Liver (tissue), 9 donors: Measurements from ENCODE around the gene RMND5A. TPM values are rescaled to one million over a fixed set of nuclear protein-coding genes. Genes with fewer than 3 reads are reported as not detected.
A peak's percentile ranks its signal among the peaks of the same experiment; 100 is the strongest.

ENCODE experiments used
- DNase-seq: peaks from one replicate; pipeline ENCODE4 v3.0.0-alpha.2; 2017; ENCODE audit warnings: low spot score
- H3K27ac ChIP-seq, 2 donors: one replicate each; pipeline ENCODE4 v1.7.0; 2013; ENCODE audit warnings: inconsistent platforms in 2 of 2, low read length in 2 of 2, control low read depth in 1 of 2, low read depth in 1 of 2, mild to moderate bottlenecking in 1 of 2
- H3K27me3 ChIP-seq, 4 donors: one replicate each; pipeline versions ENCODE4 v1.6.1 to v1.7.0; 2013; ENCODE audit warnings: low read length in 3 of 4, inconsistent platforms in 1 of 4, mild to moderate bottlenecking in 1 of 4, moderate library complexity in 1 of 4; ENCODE audit not compliant: control insufficient read depth in 4 of 4, insufficient read depth in 4 of 4
- H3K36me3 ChIP-seq, 4 donors: one replicate each; pipeline versions ENCODE4 v1.6.1 to v1.7.0; 2013; ENCODE audit warnings: low read length in 3 of 4, mild to moderate bottlenecking in 3 of 4, low read depth in 1 of 4, moderate library complexity in 1 of 4; ENCODE audit not compliant: control insufficient read depth in 4 of 4, insufficient read depth in 3 of 4
- H3K4me1 ChIP-seq, 4 donors: one replicate each; pipeline versions ENCODE4 v1.6.1 to v1.7.0; 2013; ENCODE audit warnings: low read length in 3 of 4, mild to moderate bottlenecking in 3 of 4, moderate library complexity in 1 of 4; ENCODE audit not compliant: control insufficient read depth in 4 of 4, insufficient read depth in 4 of 4
- H3K4me3 ChIP-seq, 3 donors: one replicate each; pipeline versions ENCODE4 v1.6.1 to v1.7.0; 2013; ENCODE audit warnings: low read length in 3 of 3, control low read depth in 1 of 3, low read depth in 1 of 3, mild to moderate bottlenecking in 1 of 3
- H3K9ac ChIP-seq, 2 donors: one replicate each; pipeline ENCODE4 v1.7.0; 2013; ENCODE audit warnings: low read length in 2 of 2, mild to moderate bottlenecking in 2 of 2, moderate library complexity in 2 of 2, control low read depth in 1 of 2, low read depth in 1 of 2
- H3K9me3 ChIP-seq, 4 donors: one replicate each; pipeline versions ENCODE4 v1.6.1 to v1.7.0; 2013; ENCODE audit warnings: low read length in 3 of 4; ENCODE audit not compliant: control insufficient read depth in 4 of 4
- EGR1 ChIP-seq, 2 donors: IDR thresholded peaks; 2 replicates each; pipeline ENCODE4 v1.6.1; 2016 to 2018; ENCODE audit warnings: antibody characterized with exemption in 2 of 2, low read depth in 2 of 2
- FOXA1 ChIP-seq: IDR thresholded peaks from 2 replicates; pipeline ENCODE4 v1.6.1; 2016; ENCODE audit warnings: antibody characterized with exemption
- FOXA2 ChIP-seq: IDR thresholded peaks from 2 replicates; pipeline ENCODE4 v1.6.1; 2016; ENCODE audit warnings: antibody characterized with exemption
- GABPA ChIP-seq, 2 donors: IDR thresholded peaks in 1 of 2; conservative IDR thresholded peaks in 1 of 2; 2 replicates each; pipeline ENCODE4 v1.6.1; 2016; ENCODE audit warnings: antibody characterized with exemption in 2 of 2, mild to moderate bottlenecking in 1 of 2, moderate library complexity in 1 of 2
- HNF4A ChIP-seq, 2 donors: conservative IDR thresholded peaks; 2 replicates each; pipeline ENCODE4 v1.6.1; 2016; ENCODE audit warnings: antibody characterized with exemption in 2 of 2, mild to moderate bottlenecking in 2 of 2
- HNF4G ChIP-seq: IDR thresholded peaks from 2 replicates; pipeline ENCODE4 v1.6.1; 2016; ENCODE audit warnings: antibody characterized with exemption
- JUND ChIP-seq, 2 donors: IDR thresholded peaks; 2 replicates each; pipeline ENCODE4 v1.6.1; 2016; ENCODE audit warnings: antibody characterized with exemption in 2 of 2
- NR2F2 ChIP-seq: IDR thresholded peaks from 2 replicates; pipeline ENCODE4 v1.6.1; 2016; ENCODE audit warnings: antibody characterized with exemption
- RAD21 ChIP-seq, 2 donors: IDR thresholded peaks; 2 replicates each; pipeline ENCODE4 v1.6.1; 2016; ENCODE audit warnings: antibody characterized with exemption in 2 of 2, mild to moderate bottlenecking in 2 of 2
- RXRA ChIP-seq, 2 donors: IDR thresholded peaks; 2 replicates each; pipeline ENCODE4 v1.6.1; 2017 to 2018; ENCODE audit warnings: antibody characterized with exemption in 2 of 2, mild to moderate bottlenecking in 1 of 2
- SP1 ChIP-seq: IDR thresholded peaks from 2 replicates; pipeline ENCODE4 v1.6.1; 2018; ENCODE audit warnings: antibody characterized with exemption, mild to moderate bottlenecking
- TAF1 ChIP-seq: conservative IDR thresholded peaks from 2 replicates; pipeline ENCODE4 v1.6.1; 2016; ENCODE audit warnings: antibody characterized with exemption, mild to moderate bottlenecking
- YY1 ChIP-seq: IDR thresholded peaks from 2 replicates; pipeline ENCODE4 v1.6.1; 2016; ENCODE audit warnings: antibody characterized with exemption, mild to moderate bottlenecking
- WGBS: extraction: QIAGEN DNeasy Blood & Tissue Kit; methylation state at CpG from one replicate; pipeline ENCODE4 v1.1.7; 2013; 5-methylcytosine and 5-hydroxymethylcytosine counted together
- polyA plus RNA-seq, 2 donors: library from polyadenylated mRNA; stranded (reverse) in 1 of 2; unstranded in 1 of 2; fragments of 200-250 nt in 1 of 2; fragments of >200 nt in 1 of 2; fragmentation: Nextera tagmentation in 1 of 2; extraction: Ambion mirVana in 1 of 2; gene quantifications; one replicate each; pipeline versions ENCODE4 v1.2.1 to v1.2.3, GENCODE V29; 2013 to 2015
- total RNA-seq, 2 donors: library from RNA; depleted of rRNA; stranded (reverse); fragments of >200 nt; gene quantifications; one replicate each; pipeline ENCODE4 v1.2.3, GENCODE V29; 2014
- TF ChIP-seq, protein P1 (sequence below): IDR thresholded peaks from 2 replicates; pipeline ENCODE4 v1.6.1; 2016; ENCODE audit warnings: antibody characterized with exemption, mild to moderate bottlenecking
- TF ChIP-seq, protein P2 (sequence below): IDR thresholded peaks from 2 replicates; pipeline ENCODE4 v1.6.1; 2016; ENCODE audit warnings: antibody characterized with exemption
- TF ChIP-seq, protein P3 (sequence below): IDR thresholded peaks from 2 replicates; pipeline ENCODE4 v1.6.1; 2016; ENCODE audit warnings: antibody characterized with exemption
- TF ChIP-seq, protein P4 (sequence below): IDR thresholded peaks from 2 replicates; pipeline ENCODE4 v1.6.1; 2016; ENCODE audit warnings: antibody characterized with exemption
- TF ChIP-seq, protein P5 (sequence below): fragments of 150-350 bp; IDR thresholded peaks from 2 replicates; pipeline ENCODE4 v1.5.1; 2017; ENCODE audit warnings: improper control_type of control experiment, low read depth, low read length; ENCODE audit not compliant: missing input control
- donor health status: healthy.
- donor health status: healthy.
- donor health status: healthy.
- donor health status: healthy.
- donor health status: healthy.

Gene RMND5A
- total and polyA plus RNA-seq, 4 donors, result 8.8 to 74.5 (median 29.2) TPM

DNA sequence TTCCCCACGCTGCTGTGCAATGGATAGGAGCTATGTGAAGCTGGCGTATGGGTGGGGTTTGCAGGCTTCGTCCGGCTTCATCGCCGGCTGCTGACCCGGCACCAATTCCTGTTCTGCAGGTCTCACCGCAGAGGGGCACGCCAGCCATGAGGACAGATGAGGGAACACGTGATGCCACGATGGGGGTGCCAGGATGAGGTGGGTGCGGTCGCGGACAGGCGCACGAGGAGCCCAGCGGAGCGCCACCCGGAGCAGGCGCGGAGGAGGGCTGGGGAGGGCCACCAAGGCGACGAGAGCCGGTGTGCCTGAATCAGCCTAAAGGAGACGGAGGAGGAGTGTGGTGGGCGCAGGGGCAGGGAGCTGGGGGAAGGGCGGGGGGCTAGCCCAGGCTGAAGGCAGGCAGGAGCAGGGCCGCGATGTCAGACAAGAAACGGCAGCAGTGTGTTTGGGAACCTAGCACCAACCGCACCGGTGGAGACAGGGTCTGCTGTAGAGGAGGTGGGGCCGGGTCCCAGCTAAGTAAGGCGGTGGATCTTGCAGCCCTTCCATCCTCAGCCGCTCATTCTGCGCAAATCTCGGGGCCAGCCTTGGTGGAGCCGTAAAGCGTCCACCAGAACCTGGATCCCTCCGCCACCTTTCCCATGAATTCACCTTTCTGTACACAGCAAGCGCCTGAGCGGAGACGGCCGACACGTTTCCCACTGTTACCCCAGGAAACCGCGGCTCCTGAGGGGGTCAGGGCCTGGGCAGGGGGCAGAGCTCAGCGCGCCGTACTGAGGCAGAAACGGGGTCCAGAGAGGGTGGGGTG, 87.6 kb downstream of the RMND5A start:
- TF ChIP-seq, protein P1, sequence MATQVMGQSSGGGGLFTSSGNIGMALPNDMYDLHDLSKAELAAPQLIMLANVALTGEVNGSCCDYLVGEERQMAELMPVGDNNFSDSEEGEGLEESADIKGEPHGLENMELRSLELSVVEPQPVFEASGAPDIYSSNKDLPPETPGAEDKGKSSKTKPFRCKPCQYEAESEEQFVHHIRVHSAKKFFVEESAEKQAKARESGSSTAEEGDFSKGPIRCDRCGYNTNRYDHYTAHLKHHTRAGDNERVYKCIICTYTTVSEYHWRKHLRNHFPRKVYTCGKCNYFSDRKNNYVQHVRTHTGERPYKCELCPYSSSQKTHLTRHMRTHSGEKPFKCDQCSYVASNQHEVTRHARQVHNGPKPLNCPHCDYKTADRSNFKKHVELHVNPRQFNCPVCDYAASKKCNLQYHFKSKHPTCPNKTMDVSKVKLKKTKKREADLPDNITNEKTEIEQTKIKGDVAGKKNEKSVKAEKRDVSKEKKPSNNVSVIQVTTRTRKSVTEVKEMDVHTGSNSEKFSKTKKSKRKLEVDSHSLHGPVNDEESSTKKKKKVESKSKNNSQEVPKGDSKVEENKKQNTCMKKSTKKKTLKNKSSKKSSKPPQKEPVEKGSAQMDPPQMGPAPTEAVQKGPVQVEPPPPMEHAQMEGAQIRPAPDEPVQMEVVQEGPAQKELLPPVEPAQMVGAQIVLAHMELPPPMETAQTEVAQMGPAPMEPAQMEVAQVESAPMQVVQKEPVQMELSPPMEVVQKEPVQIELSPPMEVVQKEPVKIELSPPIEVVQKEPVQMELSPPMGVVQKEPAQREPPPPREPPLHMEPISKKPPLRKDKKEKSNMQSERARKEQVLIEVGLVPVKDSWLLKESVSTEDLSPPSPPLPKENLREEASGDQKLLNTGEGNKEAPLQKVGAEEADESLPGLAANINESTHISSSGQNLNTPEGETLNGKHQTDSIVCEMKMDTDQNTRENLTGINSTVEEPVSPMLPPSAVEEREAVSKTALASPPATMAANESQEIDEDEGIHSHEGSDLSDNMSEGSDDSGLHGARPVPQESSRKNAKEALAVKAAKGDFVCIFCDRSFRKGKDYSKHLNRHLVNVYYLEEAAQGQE, result no peak
- TF ChIP-seq EGR1 (IDR thresholded peaks at IDR 0.05; ENCODE audit: low read depth in 2 of 2) (no peak), RAD21 (IDR thresholded peaks at IDR 0.05) (no peak), NR2F2 (no peak), SP1 (no peak), TAF1 (no peak), JUND (IDR thresholded peaks at IDR 0.05) (no peak), GABPA (IDR thresholded peaks at IDR 0.05 in 1 of 2, conservative IDR thresholded peaks at IDR 0.05 in 1 of 2) (no peak), FOXA1 (no peak), YY1 (no peak), HNF4A (conservative IDR thresholded peaks at IDR 0.05) (no peak), HNF4G (no peak)
- TF ChIP-seq, protein P2, sequence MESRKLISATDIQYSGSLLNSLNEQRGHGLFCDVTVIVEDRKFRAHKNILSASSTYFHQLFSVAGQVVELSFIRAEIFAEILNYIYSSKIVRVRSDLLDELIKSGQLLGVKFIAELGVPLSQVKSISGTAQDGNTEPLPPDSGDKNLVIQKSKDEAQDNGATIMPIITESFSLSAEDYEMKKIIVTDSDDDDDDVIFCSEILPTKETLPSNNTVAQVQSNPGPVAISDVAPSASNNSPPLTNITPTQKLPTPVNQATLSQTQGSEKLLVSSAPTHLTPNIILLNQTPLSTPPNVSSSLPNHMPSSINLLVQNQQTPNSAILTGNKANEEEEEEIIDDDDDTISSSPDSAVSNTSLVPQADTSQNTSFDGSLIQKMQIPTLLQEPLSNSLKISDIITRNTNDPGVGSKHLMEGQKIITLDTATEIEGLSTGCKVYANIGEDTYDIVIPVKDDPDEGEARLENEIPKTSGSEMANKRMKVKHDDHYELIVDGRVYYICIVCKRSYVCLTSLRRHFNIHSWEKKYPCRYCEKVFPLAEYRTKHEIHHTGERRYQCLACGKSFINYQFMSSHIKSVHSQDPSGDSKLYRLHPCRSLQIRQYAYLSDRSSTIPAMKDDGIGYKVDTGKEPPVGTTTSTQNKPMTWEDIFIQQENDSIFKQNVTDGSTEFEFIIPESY, result no peak
- TF ChIP-seq, protein P3, sequence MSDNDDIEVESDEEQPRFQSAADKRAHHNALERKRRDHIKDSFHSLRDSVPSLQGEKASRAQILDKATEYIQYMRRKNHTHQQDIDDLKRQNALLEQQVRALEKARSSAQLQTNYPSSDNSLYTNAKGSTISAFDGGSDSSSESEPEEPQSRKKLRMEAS, result no peak
- TF ChIP-seq, protein P4, sequence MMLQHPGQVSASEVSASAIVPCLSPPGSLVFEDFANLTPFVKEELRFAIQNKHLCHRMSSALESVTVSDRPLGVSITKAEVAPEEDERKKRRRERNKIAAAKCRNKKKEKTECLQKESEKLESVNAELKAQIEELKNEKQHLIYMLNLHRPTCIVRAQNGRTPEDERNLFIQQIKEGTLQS, result no peak
- Histone ChIP-seq H3K9me3 (no peaks in the 10 kb centered on the region), H3K4me1 (peaks cover 6 to 25% (median 16%) of the 10 kb centered on the region in 4 donors), H3K27me3 (no peaks in the 10 kb centered on the region), H3K27ac (no peak overlapping the region), H3K36me3 (no peaks in the 10 kb centered on the region), H3K4me3 (peak overlapping the region; percentile 37 to 63 (median 55)), H3K9ac (no peak overlapping the region)
- WGBS, result 2% methylated on average over 51 of the region's 51 CpGs
- no peak for DNase-seq

DNA sequence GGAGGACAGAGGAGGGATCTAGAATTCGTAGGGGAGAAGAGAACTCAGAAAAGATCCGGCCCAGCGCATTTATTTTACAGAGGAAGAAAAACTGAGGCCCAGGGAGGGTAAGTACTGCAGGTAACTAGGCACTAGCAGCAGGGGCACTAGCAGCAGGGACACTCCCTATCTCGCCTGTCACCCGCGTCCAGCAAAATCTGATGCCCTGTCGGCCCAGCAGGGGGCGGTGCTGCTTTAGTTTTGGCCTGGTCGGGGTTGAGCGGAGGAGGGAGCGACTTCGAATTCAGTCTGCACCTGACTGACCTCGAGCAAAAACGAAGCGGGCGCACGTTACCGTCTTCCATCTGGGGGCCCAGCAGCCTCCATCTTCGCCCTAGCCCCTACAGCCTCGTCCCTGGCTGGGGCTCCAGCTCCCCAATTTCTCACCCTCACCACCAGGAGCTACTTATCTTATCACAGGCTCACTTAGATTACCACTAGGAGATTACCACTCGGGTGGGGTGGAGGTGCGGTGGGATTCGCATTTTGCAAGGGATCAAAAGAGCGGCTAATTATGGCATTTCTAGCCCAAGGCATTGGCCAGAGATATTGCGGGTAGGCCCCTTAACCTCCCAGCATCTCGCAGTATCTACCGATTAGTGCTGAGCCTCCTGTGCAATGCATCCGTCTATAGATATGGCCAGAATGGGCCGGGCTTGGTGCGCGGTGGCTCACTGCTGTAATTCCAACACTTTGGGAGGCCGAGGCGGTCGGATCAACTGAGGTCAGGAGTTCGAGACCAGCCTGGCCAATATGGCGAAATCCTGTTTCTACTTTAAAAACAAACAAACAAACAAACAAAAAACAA, 88.4 kb downstream of the RMND5A start:
- Histone ChIP-seq H3K4me3 (peak overlapping the region; percentile 37 to 63 (median 55)), H3K9me3 (no peaks in the 10 kb centered on the region), H3K27ac (no peak overlapping the region), H3K9ac (no peak overlapping the region), H3K36me3 (no peaks in the 10 kb centered on the region), H3K27me3 (no peaks in the 10 kb centered on the region), H3K4me1 (peaks cover 6 to 25% (median 16%) of the 10 kb centered on the region in 4 donors)
- WGBS, result 12% methylated on average over 36 of the region's 36 CpGs
- peak; percentile 96 for DNase-seq
- TF ChIP-seq RAD21 (IDR thresholded peaks at IDR 0.05) (peak; percentile 90 to 94), FOXA2 (no peak), RXRA (IDR thresholded peaks at IDR 0.05) (peak; percentile 6 to 56), JUND (IDR thresholded peaks at IDR 0.05) (no peak), NR2F2 (no peak), HNF4G (no peak)
- TF ChIP-seq, protein P5, sequence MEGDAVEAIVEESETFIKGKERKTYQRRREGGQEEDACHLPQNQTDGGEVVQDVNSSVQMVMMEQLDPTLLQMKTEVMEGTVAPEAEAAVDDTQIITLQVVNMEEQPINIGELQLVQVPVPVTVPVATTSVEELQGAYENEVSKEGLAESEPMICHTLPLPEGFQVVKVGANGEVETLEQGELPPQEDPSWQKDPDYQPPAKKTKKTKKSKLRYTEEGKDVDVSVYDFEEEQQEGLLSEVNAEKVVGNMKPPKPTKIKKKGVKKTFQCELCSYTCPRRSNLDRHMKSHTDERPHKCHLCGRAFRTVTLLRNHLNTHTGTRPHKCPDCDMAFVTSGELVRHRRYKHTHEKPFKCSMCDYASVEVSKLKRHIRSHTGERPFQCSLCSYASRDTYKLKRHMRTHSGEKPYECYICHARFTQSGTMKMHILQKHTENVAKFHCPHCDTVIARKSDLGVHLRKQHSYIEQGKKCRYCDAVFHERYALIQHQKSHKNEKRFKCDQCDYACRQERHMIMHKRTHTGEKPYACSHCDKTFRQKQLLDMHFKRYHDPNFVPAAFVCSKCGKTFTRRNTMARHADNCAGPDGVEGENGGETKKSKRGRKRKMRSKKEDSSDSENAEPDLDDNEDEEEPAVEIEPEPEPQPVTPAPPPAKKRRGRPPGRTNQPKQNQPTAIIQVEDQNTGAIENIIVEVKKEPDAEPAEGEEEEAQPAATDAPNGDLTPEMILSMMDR, result peak; percentile 93
- TF ChIP-seq, protein P3, result no peak
- TF ChIP-seq, protein P4, result no peak
